H1 (cell line): ENCODE measurements around the gene IL5. TPM values are rescaled to one million over a fixed set of nuclear protein-coding genes. Genes with fewer than 3 reads are reported as not detected.

Experiments
- CTCF ChIA-PET: fragments of 300-600 bp; sonication (Branson Sonifier 250); formaldehyde crosslinking; loops from one replicate; lab custom pipeline; 2021; ENCODE audit not compliant: partially characterized antibody; lab: Charles Lee
- POLR2A ChIA-PET: fragments of 300-600 bp; sonication (Branson Sonifier 250); formaldehyde crosslinking; loops from one replicate; lab custom pipeline; 2021; ENCODE audit warnings: inconsistent platforms; ENCODE audit not compliant: partially characterized antibody; lab: Charles Lee
- DNase-seq, 2 experiments: peaks; one replicate each; pipeline versions ENCODE4 v3.0.0 to v3.0.0-alpha.2; 2010 to 2022; ENCODE audit warnings: low spot score in 2 of 2, low read depth in 1 of 2, mixed read lengths in 1 of 2
- FAIRE-seq: peaks from 2 replicates; lab custom pipeline; 2011; peaks lifted over from hg19 to GRCh38; lab: Jason Lieb, UNC
- H2AFZ ChIP-seq: 2 replicates; pipeline ENCODE4 v1.8.1; 2012; ENCODE audit warnings: low read length, inconsistent platforms
- H2AK5ac ChIP-seq: 2 replicates; pipeline ENCODE4 v1.6.1; 2013; ENCODE audit warnings: low read depth, low read length
- H2BK120ac ChIP-seq: replicated peaks from 2 replicates; pipeline ENCODE3; 2013; ENCODE audit warnings: low read depth, low read length, inconsistent platforms
- H2BK12ac ChIP-seq: 2 replicates; pipeline ENCODE4 v1.6.1; 2013; ENCODE audit warnings: low read depth, low read length
- H2BK15ac ChIP-seq: 2 replicates; pipeline ENCODE4 v1.6.1; 2013; ENCODE audit warnings: low read length
- H2BK20ac ChIP-seq: 2 replicates; pipeline ENCODE4 v1.6.1; 2013; ENCODE audit warnings: low read length
- H2BK5ac ChIP-seq: 2 replicates; pipeline ENCODE4 v1.6.1; 2013; ENCODE audit warnings: low read depth, low read length
- H3K14ac ChIP-seq: 2 replicates; pipeline ENCODE4 v1.6.1; 2013; ENCODE audit warnings: inconsistent platforms; ENCODE audit not compliant: insufficient read length
- H3K18ac ChIP-seq: 2 replicates; pipeline ENCODE4 v1.6.1; 2013; ENCODE audit warnings: low read length; ENCODE audit errors: extremely low read depth
- H3K23ac ChIP-seq: 2 replicates; pipeline ENCODE4 v1.6.1; 2013; ENCODE audit warnings: inconsistent platforms; ENCODE audit not compliant: insufficient read length
- H3K23me2 ChIP-seq: 2 replicates; pipeline ENCODE4 v1.6.1; 2013; ENCODE audit warnings: low read depth, low read length
- H3K27ac ChIP-seq: 2 replicates; pipeline ENCODE4 v1.6.1; 2011; ENCODE audit warnings: low read depth, low read length, inconsistent platforms
- H3K27me3 ChIP-seq, 4 experiments: replicated peaks in 1 of 4; 1 replicate in 1 of 4; 2 replicates in 3 of 4; pipeline versions ENCODE4 v1.6.1 to v1.8.1; 2011 to 2013; ENCODE audit warnings: low read length in 3 of 4, mild to moderate bottlenecking in 3 of 4, inconsistent platforms in 2 of 4, mixed read lengths in 2 of 4, moderate library complexity in 1 of 4; ENCODE audit not compliant: control insufficient read depth in 3 of 4, insufficient read depth in 3 of 4; ENCODE audit errors: extremely low read depth in 1 of 4
- H3K36me3 ChIP-seq, 4 experiments: 2 replicates each; pipeline versions ENCODE4 v1.6.1 to v1.8.1; 2011 to 2013; ENCODE audit warnings: mild to moderate bottlenecking in 4 of 4, low read length in 3 of 4, moderate library complexity in 2 of 4, control low read depth in 1 of 4, inconsistent platforms in 1 of 4; ENCODE audit not compliant: insufficient read depth in 4 of 4, control insufficient read depth in 2 of 4
- H3K4ac ChIP-seq: replicated peaks from 2 replicates; pipeline ENCODE3; 2013; ENCODE audit warnings: low read length, low read depth, mixed read lengths, inconsistent platforms; ENCODE audit not compliant: insufficient read length
- H3K4me1 ChIP-seq, 4 experiments: replicated peaks in 1 of 4; 1 replicate in 1 of 4; 2 replicates in 3 of 4; pipeline versions ENCODE4 v1.6.1 to v1.8.1; 2011 to 2013; ENCODE audit warnings: low read length in 3 of 4, inconsistent platforms in 2 of 4, mixed read lengths in 1 of 4; ENCODE audit not compliant: insufficient read depth in 4 of 4, control insufficient read depth in 3 of 4
- H3K4me2 ChIP-seq, 2 experiments: 2 replicates each; pipeline versions ENCODE4 v1.6.1 to v1.8.1; 2011 to 2013; ENCODE audit warnings: low read depth in 2 of 2, low read length in 2 of 2, control low read depth in 1 of 2, inconsistent platforms in 1 of 2, mild to moderate bottlenecking in 1 of 2; ENCODE audit not compliant: insufficient read depth in 1 of 2
- H3K4me3 ChIP-seq, 4 experiments: fragments of 200-600, 300-600 bp in 1 of 4; sonication (generic), shearing (Covaris generic), sonication (Bioruptor Twin) in 1 of 4; 2 replicates each; pipeline versions ENCODE4 v1.5.1 to v1.8.1; 2011 to 2016; ENCODE audit warnings: low read length in 4 of 4, low read depth in 3 of 4, control low read depth in 2 of 4, inconsistent platforms in 2 of 4, mild to moderate bottlenecking in 2 of 4, mixed read lengths in 1 of 4, moderate library complexity in 1 of 4; ENCODE audit not compliant: insufficient read depth in 2 of 4; ENCODE audit errors: extremely low read depth in 1 of 4
- H3K56ac ChIP-seq: replicated peaks from 2 replicates; pipeline ENCODE3; 2013; ENCODE audit warnings: low read depth, mild to moderate bottlenecking, mixed read lengths, low read length, inconsistent platforms; ENCODE audit not compliant: insufficient read length
- H3K79me1 ChIP-seq: 2 replicates; pipeline ENCODE4 v1.6.1; 2013; ENCODE audit warnings: low read depth, low read length, control low read depth
- H3K79me2 ChIP-seq, 2 experiments: 2 replicates each; pipeline versions ENCODE4 v1.6.1 to v1.8.1; 2012 to 2013; ENCODE audit warnings: low read length in 2 of 2, mild to moderate bottlenecking in 2 of 2, inconsistent platforms in 1 of 2; ENCODE audit not compliant: insufficient read depth in 2 of 2, control insufficient read depth in 1 of 2
- H3K9ac ChIP-seq, 4 experiments: replicated peaks in 1 of 4; 1 replicate in 1 of 4; 2 replicates in 3 of 4; pipeline versions ENCODE4 v1.6.1 to v1.8.1; 2011 to 2013; ENCODE audit warnings: low read depth in 3 of 4, low read length in 3 of 4, control low read depth in 2 of 4, mild to moderate bottlenecking in 2 of 4, moderate library complexity in 2 of 4, inconsistent platforms in 1 of 4; ENCODE audit errors: extremely low read depth in 1 of 4
- H3K9me3 ChIP-seq, 2 experiments: 2 replicates each; pipeline versions ENCODE4 v1.6.1 to v1.8.1; 2012 to 2013; ENCODE audit warnings: mild to moderate bottlenecking in 2 of 2, moderate library complexity in 2 of 2, control low read depth in 1 of 2, inconsistent platforms in 1 of 2, low read depth in 1 of 2, low read length in 1 of 2, mixed read lengths in 1 of 2; ENCODE audit not compliant: insufficient read depth in 2 of 2
- H4K20me1 ChIP-seq, 2 experiments: replicated peaks in 1 of 2; 2 replicates each; pipeline versions ENCODE3 to v1.8.1; 2011 to 2013; ENCODE audit warnings: inconsistent platforms in 2 of 2, low read length in 2 of 2, mild to moderate bottlenecking in 1 of 2; ENCODE audit not compliant: insufficient read depth in 2 of 2, control insufficient read depth in 1 of 2
- H4K5ac ChIP-seq: 2 replicates; pipeline ENCODE4 v1.6.1; 2013; ENCODE audit warnings: low read length, low read depth, mixed read lengths, inconsistent platforms; ENCODE audit not compliant: insufficient read length
- H4K8ac ChIP-seq: 2 replicates; pipeline ENCODE4 v1.8.0; 2013; ENCODE audit warnings: mild to moderate bottlenecking, moderate library complexity, low read length, inconsistent platforms; ENCODE audit not compliant: insufficient read depth; ENCODE audit errors: extremely low read depth
- H4K91ac ChIP-seq: replicated peaks from 2 replicates; pipeline ENCODE3; 2013; ENCODE audit warnings: low read length, mixed read lengths, inconsistent platforms; ENCODE audit not compliant: insufficient read length
- BCL11A ChIP-seq, 2 experiments: IDR thresholded peaks; one replicate each; pipeline ENCODE4 v1.6.1; 2011; ENCODE audit warnings: low read depth in 2 of 2, low read length in 2 of 2, mild to moderate bottlenecking in 2 of 2
- E2F6 ChIP-seq: IDR thresholded peaks from 2 replicates; pipeline ENCODE4 v1.6.1; 2012; ENCODE audit warnings: inconsistent platforms
- FOSL1 ChIP-seq: IDR thresholded peaks from 2 replicates; pipeline ENCODE4 v1.6.1; 2011; ENCODE audit warnings: mild to moderate bottlenecking, low read depth, low read length, moderate library complexity; ENCODE audit not compliant: insufficient read depth
- GTF2F1 ChIP-seq: IDR thresholded peaks from 2 replicates; pipeline ENCODE4 v1.6.1; 2012; ENCODE audit warnings: low read depth, low read length, improper control_type of control experiment, borderline replicate concordance
- HDAC2 ChIP-seq, 2 experiments: fragments of 300-600 bp in 1 of 2; sonication (generic) in 1 of 2; IDR thresholded peaks; 2 replicates each; pipeline ENCODE4 v1.6.1; 2011 to 2012; ENCODE audit warnings: low read depth in 2 of 2, low read length in 2 of 2, mild to moderate bottlenecking in 2 of 2, moderate library complexity in 2 of 2, borderline replicate concordance in 1 of 2, inconsistent platforms in 1 of 2
- JUN ChIP-seq: IDR thresholded peaks from 2 replicates; pipeline ENCODE4 v1.6.1; 2011; ENCODE audit warnings: low read depth, mild to moderate bottlenecking, improper control_type of control experiment, low read length
- POLR2A ChIP-seq, 2 experiments: IDR thresholded peaks; 1 replicate in 1 of 2; 2 replicates in 1 of 2; pipeline ENCODE4 v1.6.1; 2011; ENCODE audit warnings: low read depth in 2 of 2, low read length in 2 of 2, mild to moderate bottlenecking in 2 of 2; ENCODE audit errors: control extremely low read depth in 1 of 2
- POU5F1 ChIP-seq: IDR thresholded peaks from 2 replicates; pipeline ENCODE4 v1.6.1; 2011; ENCODE audit warnings: low read depth, mild to moderate bottlenecking, low read length, moderate library complexity
- RFX5 ChIP-seq: IDR thresholded peaks from 2 replicates; pipeline ENCODE4 v1.6.1; 2011; ENCODE audit warnings: low read depth, low read length, improper control_type of control experiment, borderline replicate concordance
- SP2 ChIP-seq: IDR thresholded peaks from 2 replicates; pipeline ENCODE4 v1.6.1; 2012; ENCODE audit warnings: mild to moderate bottlenecking, low read length, inconsistent platforms
- SP4 ChIP-seq: IDR thresholded peaks from 2 replicates; pipeline ENCODE4 v1.6.1; 2012; ENCODE audit warnings: low read length, inconsistent platforms
- TAF1 ChIP-seq: IDR thresholded peaks from 2 replicates; pipeline ENCODE4 v1.6.1; 2011; ENCODE audit warnings: mild to moderate bottlenecking, low read depth, low read length
- TCF12 ChIP-seq: IDR thresholded peaks from 2 replicates; pipeline ENCODE4 v1.6.1; 2011; ENCODE audit warnings: low read depth, mild to moderate bottlenecking, low read length
- USF2 ChIP-seq: IDR thresholded peaks from 2 replicates; pipeline ENCODE4 v1.6.1; 2011; ENCODE audit warnings: low read length, improper control_type of control experiment
- WGBS, 2 experiments: shearing (Covaris generic) in 1 of 2; methylation state at CpG; one replicate each; pipeline versions ENCODE4 v1.1.6 to v1.1.7; 2013 to 2015; ENCODE audit warnings: low lambda C conversion rate in 2 of 2, mixed read lengths in 2 of 2, inconsistent platforms in 1 of 2, low coverage in 1 of 2, missing lambda C conversion rate in 1 of 2; ENCODE audit not compliant: insufficient replicate concordance in 2 of 2, insufficient coverage in 1 of 2, insufficient read length in 1 of 2; ENCODE audit errors: extremely low coverage in 1 of 2, missing lambda C conversion rate in 1 of 2; 5-methylcytosine and 5-hydroxymethylcytosine counted together
- polyA plus RNA-seq, 7 experiments: library from polyadenylated mRNA; depleted of rRNA in 3 of 7; stranded (reverse) in 5 of 7; unstranded in 2 of 7; fragments of >200 nt in 5 of 7; fragments of 200-250 nt in 2 of 7; gene quantifications; 1 replicate in 5 of 7; 2 replicates in 1 of 7; 4 replicates in 1 of 7; pipeline versions ENCODE4 v1.2.1 to v1.2.3, GENCODE V29; 2011 to 2013; ENCODE audit warnings: missing spikeins in 2 of 7, mixed read lengths in 2 of 7
- total RNA-seq: library from RNA; stranded (reverse); fragmentation: NEBNext Ultra II Directional; extraction: Animal tissue kit (Norgen Biotek cat#: 25700); gene quantifications from 2 replicates; pipeline ENCODE4 v1.2.1, GENCODE V29; 2021

Gene IL5
- total and polyA plus RNA-seq, 2 of the 8 experiments (the other 6 are each of a cell fraction or from before 2014, with no cell fraction given): not detected

- CTCF ChIA-PET: interaction anchor here (0.9 to 19.9 kb wide), 12 partner anchors 10 to 430 kb away, joined by 3 to 353 read pairs (median 6); no protein-coding TSS in a partner anchor
- POLR2A ChIA-PET: no interaction called here
- Histone ChIP-seq H3K23me2 (no peaks in the 10 kb centered on the region), H4K5ac (no peak overlapping the region), H3K79me1 (no peaks in the 10 kb centered on the region), H3K79me2 (no peaks in the 10 kb centered on the region), H4K91ac (no peak overlapping the region), H3K9me3 (no peaks in the 10 kb centered on the region), H2AK5ac (no peak overlapping the region), H3K4me1 (peaks cover 0 to 4% (median 0%) of the 10 kb centered on the region in 4 experiments; a peak in 2 of 7 replicates), H2BK20ac (no peak overlapping the region), H2BK120ac (no peak overlapping the region), H4K20me1 (no peaks in the 10 kb centered on the region), H3K4me2 (no peak overlapping the region), H3K4me3 (no peak overlapping the region), H2BK5ac (no peak overlapping the region), H4K8ac (no peak overlapping the region), H3K18ac (no peak overlapping the region), H2BK12ac (no peak overlapping the region), H3K27me3 (no peaks in the 10 kb centered on the region), H3K36me3 (no peaks in the 10 kb centered on the region), H3K9ac (no peak overlapping the region), H3K14ac (no peak overlapping the region), H3K4ac (no peak overlapping the region), H3K56ac (no peak overlapping the region), H3K27ac (no peak overlapping the region), H3K23ac (no peak overlapping the region), H2AFZ (no peak overlapping the region), H2BK15ac (no peak overlapping the region)
- FAIRE-seq (no peak), DNase-seq (no peak)
- WGBS, 2 experiments: 92% methylated on average over 4 of the region's 4 CpGs; no CpG with 5 or more reads in 1 of the 2 experiments
- TF ChIP-seq GTF2F1 (no peak), SP4 (no peak), USF2 (no peak), TCF12 (no peak), JUN (no peak), FOSL1 (no peak), TAF1 (no peak), SP2 (no peak), BCL11A (IDR thresholded peaks at IDR 0.05; ENCODE audit: low read depth in 2 of 2, low read length in 2 of 2) (no peak), E2F6 (no peak), RFX5 (no peak), HDAC2 (IDR thresholded peaks at IDR 0.05; ENCODE audit: borderline replicate concordance in 1 of 2, low read depth in 2 of 2, low read length in 2 of 2) (no peak), POLR2A (IDR thresholded peaks at IDR 0.05; ENCODE audit: control extremely low read depth in 1 of 2, low read depth in 2 of 2, low read length in 2 of 2) (no peak), POU5F1 (no peak)
Observed at GRCh38 chr5:132504746-132505145, 38.6 kb downstream of the IL5 start.
